Measurements from ENCODE around the gene FUT9.

FUT9 gene

GRCh38 chr6:95994151-95994550 is 21.6 kb upstream of the FUT9 start:
- TF ChIP-seq CEBPB (IDR thresholded peaks at IDR 0.05): no peak
- TF ChIP-seq EGR1 (IDR thresholded peaks at IDR 0.05): no peak
- TF ChIP-seq ZBTB7A (IDR thresholded peaks at IDR 0.05; ENCODE audit: low read depth): no peak
- TF ChIP-seq MAX (IDR thresholded peaks at IDR 0.05): no peak
- TF ChIP-seq NFIC (IDR thresholded peaks at IDR 0.05): no peak
- TF ChIP-seq EP300 (IDR thresholded peaks at IDR 0.05; ENCODE audit: borderline replicate concordance): no peak
- no peak for TF ChIP-seq TEAD4 (IDR thresholded peaks at IDR 0.05)
- TF ChIP-seq TCF12 (IDR thresholded peaks at IDR 0.05; ENCODE audit: low read depth): no peak
- TF ChIP-seq USF1 (IDR thresholded peaks at IDR 0.05): no peak
- no peak for TF ChIP-seq RAD21 (IDR thresholded peaks at IDR 0.05; ENCODE audit: low read depth)
- TF ChIP-seq, protein P1, sequence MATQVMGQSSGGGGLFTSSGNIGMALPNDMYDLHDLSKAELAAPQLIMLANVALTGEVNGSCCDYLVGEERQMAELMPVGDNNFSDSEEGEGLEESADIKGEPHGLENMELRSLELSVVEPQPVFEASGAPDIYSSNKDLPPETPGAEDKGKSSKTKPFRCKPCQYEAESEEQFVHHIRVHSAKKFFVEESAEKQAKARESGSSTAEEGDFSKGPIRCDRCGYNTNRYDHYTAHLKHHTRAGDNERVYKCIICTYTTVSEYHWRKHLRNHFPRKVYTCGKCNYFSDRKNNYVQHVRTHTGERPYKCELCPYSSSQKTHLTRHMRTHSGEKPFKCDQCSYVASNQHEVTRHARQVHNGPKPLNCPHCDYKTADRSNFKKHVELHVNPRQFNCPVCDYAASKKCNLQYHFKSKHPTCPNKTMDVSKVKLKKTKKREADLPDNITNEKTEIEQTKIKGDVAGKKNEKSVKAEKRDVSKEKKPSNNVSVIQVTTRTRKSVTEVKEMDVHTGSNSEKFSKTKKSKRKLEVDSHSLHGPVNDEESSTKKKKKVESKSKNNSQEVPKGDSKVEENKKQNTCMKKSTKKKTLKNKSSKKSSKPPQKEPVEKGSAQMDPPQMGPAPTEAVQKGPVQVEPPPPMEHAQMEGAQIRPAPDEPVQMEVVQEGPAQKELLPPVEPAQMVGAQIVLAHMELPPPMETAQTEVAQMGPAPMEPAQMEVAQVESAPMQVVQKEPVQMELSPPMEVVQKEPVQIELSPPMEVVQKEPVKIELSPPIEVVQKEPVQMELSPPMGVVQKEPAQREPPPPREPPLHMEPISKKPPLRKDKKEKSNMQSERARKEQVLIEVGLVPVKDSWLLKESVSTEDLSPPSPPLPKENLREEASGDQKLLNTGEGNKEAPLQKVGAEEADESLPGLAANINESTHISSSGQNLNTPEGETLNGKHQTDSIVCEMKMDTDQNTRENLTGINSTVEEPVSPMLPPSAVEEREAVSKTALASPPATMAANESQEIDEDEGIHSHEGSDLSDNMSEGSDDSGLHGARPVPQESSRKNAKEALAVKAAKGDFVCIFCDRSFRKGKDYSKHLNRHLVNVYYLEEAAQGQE (IDR thresholded peaks at IDR 0.05; ENCODE audit: low read depth): no peak
- TF ChIP-seq CREB1 (IDR thresholded peaks at IDR 0.05; ENCODE audit: low read depth): no peak
- no peak for TF ChIP-seq YY1 (IDR thresholded peaks at IDR 0.05; ENCODE audit: low read depth)
- TF ChIP-seq TAF1 (IDR thresholded peaks at IDR 0.05; ENCODE audit: low read depth): no peak
- TF ChIP-seq FOXM1 (IDR thresholded peaks at IDR 0.05; ENCODE audit: borderline replicate concordance, low read depth): no peak

DNA sequence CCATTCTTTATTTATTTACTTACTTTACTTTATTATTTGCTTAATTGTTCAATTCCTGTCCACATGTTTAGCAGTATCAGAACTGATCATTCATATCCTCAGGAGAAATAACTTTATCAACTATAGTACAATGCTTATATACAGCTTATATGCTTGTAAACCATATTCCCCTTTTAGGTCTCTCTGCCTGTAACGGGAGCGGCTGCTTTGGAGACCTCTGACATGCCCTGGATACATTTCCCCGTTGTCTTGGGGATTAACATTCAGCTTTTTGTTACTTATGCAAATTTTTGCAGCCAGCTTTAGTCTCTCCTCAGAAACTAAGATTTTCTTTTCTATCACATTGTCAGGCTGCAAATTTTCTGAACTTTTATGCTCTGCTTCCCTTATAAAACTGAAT is 17.6 kb upstream of the FUT9 start:
- TF ChIP-seq CEBPB (IDR thresholded peaks at IDR 0.05) (no peak), RAD21 (IDR thresholded peaks at IDR 0.05; ENCODE audit: low read depth) (no peak), FOXM1 (IDR thresholded peaks at IDR 0.05; ENCODE audit: borderline replicate concordance, low read depth) (no peak), YY1 (IDR thresholded peaks at IDR 0.05; ENCODE audit: low read depth) (no peak), MAX (IDR thresholded peaks at IDR 0.05) (no peak), TCF12 (IDR thresholded peaks at IDR 0.05; ENCODE audit: low read depth) (no peak), ZBTB7A (IDR thresholded peaks at IDR 0.05; ENCODE audit: low read depth) (no peak), TAF1 (IDR thresholded peaks at IDR 0.05; ENCODE audit: low read depth) (no peak), TEAD4 (IDR thresholded peaks at IDR 0.05) (no peak), USF1 (IDR thresholded peaks at IDR 0.05) (no peak), EP300 (IDR thresholded peaks at IDR 0.05; ENCODE audit: borderline replicate concordance) (no peak)
- TF ChIP-seq, protein P1 (IDR thresholded peaks at IDR 0.05; ENCODE audit: low read depth): no peak

DNA sequence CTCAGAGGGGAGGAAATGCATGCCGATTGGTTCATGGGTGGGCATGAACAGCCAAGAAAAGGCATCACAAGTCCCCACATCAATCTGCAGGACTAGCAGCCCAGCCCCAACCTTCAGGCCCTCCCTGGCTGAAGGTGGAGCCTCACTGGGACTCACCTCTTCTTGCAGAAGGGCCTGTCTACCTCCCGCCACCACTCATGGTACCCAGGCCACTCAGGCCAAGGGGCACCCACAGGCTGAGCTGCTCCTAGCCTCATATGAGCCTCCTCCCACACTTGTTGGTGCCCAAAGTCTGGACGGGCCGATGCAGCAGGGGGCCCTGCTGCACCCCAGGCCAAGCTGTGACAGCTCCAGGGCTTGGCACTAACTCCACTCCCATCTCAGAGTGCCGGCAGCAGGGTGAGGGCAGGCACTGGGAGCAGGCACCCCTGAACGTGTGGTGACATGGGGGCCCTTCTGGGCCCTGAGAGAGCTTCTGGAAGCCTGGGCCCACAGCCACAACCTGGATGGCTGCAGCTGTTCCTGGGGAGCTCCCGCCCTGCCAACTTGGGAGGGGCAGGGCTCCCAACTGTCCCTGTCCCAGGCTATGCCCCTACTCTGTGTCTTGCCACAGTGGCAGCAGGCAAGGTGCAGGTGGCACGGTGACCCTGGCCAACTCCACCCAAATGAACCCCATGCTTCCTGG is 13.7 kb upstream of the FUT9 start:
- no peak for TF ChIP-seq USF1 (IDR thresholded peaks at IDR 0.05)
- TF ChIP-seq RAD21 (IDR thresholded peaks at IDR 0.05; ENCODE audit: low read depth): no peak

DNA sequence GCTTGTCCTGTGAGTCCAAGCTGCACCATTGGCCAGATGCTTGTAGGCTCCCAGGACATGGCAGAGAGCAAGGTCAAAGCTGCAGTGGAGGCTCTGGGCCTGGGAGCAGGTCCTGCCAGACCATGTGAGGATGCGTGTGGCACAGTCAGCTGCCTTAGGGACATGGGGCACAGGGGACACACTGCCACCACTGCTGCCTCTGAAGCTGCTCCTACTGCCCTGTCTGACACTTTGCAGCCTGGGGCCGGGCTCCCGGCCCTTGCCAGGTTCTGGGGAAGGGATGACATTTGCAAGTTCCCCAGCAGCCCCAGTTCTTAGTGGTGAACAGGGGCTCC is 13.2 kb upstream of the FUT9 start:
- TF ChIP-seq TEAD4 (IDR thresholded peaks at IDR 0.05): no peak
- TF ChIP-seq RAD21 (IDR thresholded peaks at IDR 0.05; ENCODE audit: low read depth): no peak
- no peak for TF ChIP-seq MAX (IDR thresholded peaks at IDR 0.05)
- no peak for TF ChIP-seq USF1 (IDR thresholded peaks at IDR 0.05)
- TF ChIP-seq CREB1 (IDR thresholded peaks at IDR 0.05; ENCODE audit: low read depth): no peak
- no peak for TF ChIP-seq ZBTB7A (IDR thresholded peaks at IDR 0.05; ENCODE audit: low read depth)
- no peak for TF ChIP-seq NFIC (IDR thresholded peaks at IDR 0.05)
- TF ChIP-seq YY1 (IDR thresholded peaks at IDR 0.05; ENCODE audit: low read depth): no peak
- TF ChIP-seq, protein P1 (IDR thresholded peaks at IDR 0.05; ENCODE audit: low read depth): no peak
- TF ChIP-seq EGR1 (IDR thresholded peaks at IDR 0.05): no peak
- TF ChIP-seq TAF1 (IDR thresholded peaks at IDR 0.05; ENCODE audit: low read depth): no peak
- TF ChIP-seq FOXM1 (IDR thresholded peaks at IDR 0.05; ENCODE audit: borderline replicate concordance, low read depth): no peak
- TF ChIP-seq EP300 (IDR thresholded peaks at IDR 0.05; ENCODE audit: borderline replicate concordance): no peak
- no peak for TF ChIP-seq TCF12 (IDR thresholded peaks at IDR 0.05; ENCODE audit: low read depth)
- no peak for TF ChIP-seq CEBPB (IDR thresholded peaks at IDR 0.05)
